ENCODE results near the gene UPF1. TPM values are rescaled to one million over a fixed set of nuclear protein-coding genes. Genes with fewer than 3 reads are reported as not detected.
A peak's percentile ranks its signal among the peaks of the same experiment; 100 is the strongest.

Gene UPF1
- total RNA-seq, 3 donors from 2014 or later (not counting 1 experiment from before 2014, with no cell fraction given): 123 to 140 (median 138) TPM

GRCh38 chr19:18906605-18907519 lies 75.1 kb downstream of the UPF1 start:
- Mint-ChIP-seq H3K27me3 (ENCODE audit: low read depth in 2 of 2) (no peaks in the 10 kb centered on the region), H3K36me3 (no peaks in the 10 kb centered on the region), H3K4me3 (no peak overlapping the region), H3K27ac (no peak overlapping the region), H3K9me3 (no peaks in the 10 kb centered on the region), H3K4me1 (peaks cover 0 to 5% of the 10 kb centered on the region in 2 donors)
- 97% methylated on average over 36 of the region's 36 CpGs for WGBS (ENCODE audit: insufficient coverage)
- intact Hi-C loops (cut with micrococcal nuclease): no loop called here
- peaks cover 43% of the 10 kb centered on the region for H3K36me3 ChIP-seq (ENCODE audit: control insufficient read depth, insufficient read depth, low read length)
- no peak for DNase-seq
- no peak overlapping the region for H3K4me3 ChIP-seq (ENCODE audit: low read length)
- H3K27me3 ChIP-seq (ENCODE audit: control insufficient read depth, insufficient read depth, low read length): no peaks in the 10 kb centered on the region
- no peak for TF ChIP-seq CTCF (IDR thresholded peaks at IDR 0.05)
- H3K27ac ChIP-seq (ENCODE audit: low read length): no peak overlapping the region
- H3K9me3 ChIP-seq (ENCODE audit: control insufficient read depth, insufficient read depth, low read length): no peaks in the 10 kb centered on the region
- no peaks in the 10 kb centered on the region for H3K4me1 ChIP-seq (ENCODE audit: control insufficient read depth, insufficient read depth, low read length)
- peak in 1 of 3 donors; percentile 9 for ATAC-seq

GRCh38 chr19:18908917-18909619 lies 77.3 kb downstream of the UPF1 start:
- Histone ChIP-seq H3K27ac (ENCODE audit: low read length) (no peak overlapping the region), H3K4me1 (ENCODE audit: control insufficient read depth, insufficient read depth, low read length) (peaks cover 4% of the 10 kb centered on the region), H3K27me3 (ENCODE audit: control insufficient read depth, insufficient read depth, low read length) (no peaks in the 10 kb centered on the region), H3K9me3 (ENCODE audit: control insufficient read depth, insufficient read depth, low read length) (no peaks in the 10 kb centered on the region), H3K36me3 (ENCODE audit: control insufficient read depth, insufficient read depth, low read length) (peaks cover 48% of the 10 kb centered on the region), H3K4me3 (ENCODE audit: low read length) (no peak overlapping the region)
- peaks cover 0 to 14% of the 10 kb centered on the region in 2 donors for H3K4me1 Mint-ChIP-seq
- H3K27ac Mint-ChIP-seq: no peak overlapping the region
- no peaks in the 10 kb centered on the region for H3K36me3 Mint-ChIP-seq
- H3K27me3 Mint-ChIP-seq (ENCODE audit: low read depth in 2 of 2): no peaks in the 10 kb centered on the region
- no peak overlapping the region for H3K4me3 Mint-ChIP-seq
- TF ChIP-seq CTCF (IDR thresholded peaks at IDR 0.05): no peak
- no peak for ATAC-seq
- no peak for DNase-seq
- intact Hi-C loops (cut with micrococcal nuclease): no loop called here
- H3K9me3 Mint-ChIP-seq: no peaks in the 10 kb centered on the region
- WGBS (ENCODE audit: insufficient coverage): 96% methylated on average over 17 of the region's 17 CpGs

GRCh38 chr19:18910010-18910409 lies 78.3 kb downstream of the UPF1 start:
- Mint-ChIP-seq H3K36me3 (no peaks in the 10 kb centered on the region), H3K4me1 (peaks cover 2 to 15% of the 10 kb centered on the region in 2 donors), H3K9me3 (no peaks in the 10 kb centered on the region), H3K4me3 (no peak overlapping the region), H3K27me3 (ENCODE audit: low read depth in 2 of 2) (no peaks in the 10 kb centered on the region), H3K27ac (no peak overlapping the region)
- Histone ChIP-seq H3K4me1 (ENCODE audit: control insufficient read depth, insufficient read depth, low read length) (peaks cover 4% of the 10 kb centered on the region), H3K27ac (ENCODE audit: low read length) (no peak overlapping the region), H3K36me3 (ENCODE audit: control insufficient read depth, insufficient read depth, low read length) (peaks cover 43% of the 10 kb centered on the region), H3K9me3 (ENCODE audit: control insufficient read depth, insufficient read depth, low read length) (no peaks in the 10 kb centered on the region), H3K4me3 (ENCODE audit: low read length) (no peak overlapping the region), H3K27me3 (ENCODE audit: control insufficient read depth, insufficient read depth, low read length) (no peaks in the 10 kb centered on the region)
- WGBS (ENCODE audit: insufficient coverage): 95% methylated on average over 10 of the region's 10 CpGs
- ATAC-seq (no peak), DNase-seq (no peak)
- no peak for TF ChIP-seq CTCF (IDR thresholded peaks at IDR 0.05)
- intact Hi-C loops (cut with micrococcal nuclease): no loop called here
